ENCODE results near the gene OR6N1. TPM values are rescaled to one million over a fixed set of nuclear protein-coding genes. Genes with fewer than 3 reads are reported as not detected.

Gene OR6N1
- total RNA-seq, 1 experiment from 2014 or later = not detected

- no TSS peak for BruUV-seq (replicated peaks)
- ChIA-PET CTCF (no interaction called here), RAD21 (ENCODE audit: low non-redundant PET in 1 of 2, low total read pairs in 2 of 2, uncharacterized antibody in 2 of 2, unreplicated experiment in 2 of 2) (no interaction called here), POLR2A (no interaction called here)
- ATAC-seq (no peak), DNase-seq (ENCODE audit: low read depth, low spot score) (no peak)
- Histone ChIP-seq H4K20me1 (ENCODE audit: insufficient read depth) (no peaks in the 10 kb centered on the region), H3K27ac (ENCODE audit: low read depth, low read length) (no peak overlapping the region), H3K4me1 (ENCODE audit: control insufficient read depth in 1 of 2, insufficient read depth in 2 of 2, low read length in 2 of 2) (no peaks in the 10 kb centered on the region), H3K4me3 (replicated peaks in 1 of 2; ENCODE audit: low read depth in 1 of 2, low read length in 2 of 2) (no peak overlapping the region), H3K4me2 (ENCODE audit: low read length) (no peak overlapping the region), H2AFZ (ENCODE audit: low read depth, low read length, poor library complexity, severe bottlenecking) (no peak overlapping the region), H3K9ac (ENCODE audit: low read length) (no peak overlapping the region), H3K9me2 (ENCODE audit: insufficient read depth) (no peaks in the 10 kb centered on the region), H3K36me3 (ENCODE audit: control insufficient read depth in 1 of 2, insufficient read depth in 2 of 2, low read length in 2 of 2) (no peaks in the 10 kb centered on the region), H3K79me2 (ENCODE audit: insufficient read depth, low read length) (no peaks in the 10 kb centered on the region), H3K27me3 (ENCODE audit: insufficient read depth, low read length) (no peaks in the 10 kb centered on the region), H3K9me3 (ENCODE audit: control insufficient read depth in 1 of 2, insufficient read depth in 1 of 2, low read depth in 1 of 2, low read length in 2 of 2) (peaks cover 0 to 3% of the 10 kb centered on the region in 2 experiments; a peak in 1 of 4 replicates)
- intact Hi-C loops (cut with micrococcal nuclease) = no loop called here
- TF ChIP-seq SIN3A (IDR thresholded peaks at IDR 0.05; ENCODE audit: low read depth) (no peak), REST (IDR thresholded peaks at IDR 0.05; ENCODE audit: low read depth) (no peak), YY1 (IDR thresholded peaks at IDR 0.05; ENCODE audit: extremely low read depth, insufficient replicate concordance, low read depth, low read length) (no peak), SP1 (IDR thresholded peaks at IDR 0.05; ENCODE audit: low read depth) (no peak), POLR2AphosphoS5 (IDR thresholded peaks at IDR 0.05; ENCODE audit: low read depth, low read length) (no peak), FOSL1 (IDR thresholded peaks at IDR 0.05; ENCODE audit: low read depth) (no peak), EZH2phosphoT487 (IDR thresholded peaks at IDR 0.05; ENCODE audit: borderline replicate concordance) (no peak), CEBPB (IDR thresholded peaks at IDR 0.05; ENCODE audit: low read depth) (no peak), TCF7L2 (IDR thresholded peaks at IDR 0.05; ENCODE audit: borderline replicate concordance, extremely low read depth, insufficient read depth, insufficient read length) (no peak), EGR1 (IDR thresholded peaks at IDR 0.05; ENCODE audit: low read depth) (no peak), ELF1 (IDR thresholded peaks at IDR 0.05; ENCODE audit: borderline replicate concordance, low read depth) (no peak), EZH2 (IDR thresholded peaks at IDR 0.05) (no peak), JUND (IDR thresholded peaks at IDR 0.05) (no peak), MAX (IDR thresholded peaks at IDR 0.05) (no peak)
Observed at GRCh38 chr1:158810311-158810710, 38.3 kb upstream of the OR6N1 start.
